HK-2 (cell line): ENCODE measurements around the gene HCK.

ENCODE experiments used
- DNase-seq: peaks from one replicate; pipeline ENCODE4 v3.0.0-alpha.2; 2018; ENCODE audit not compliant: unreplicated experiment

Gene HCK

DNA sequence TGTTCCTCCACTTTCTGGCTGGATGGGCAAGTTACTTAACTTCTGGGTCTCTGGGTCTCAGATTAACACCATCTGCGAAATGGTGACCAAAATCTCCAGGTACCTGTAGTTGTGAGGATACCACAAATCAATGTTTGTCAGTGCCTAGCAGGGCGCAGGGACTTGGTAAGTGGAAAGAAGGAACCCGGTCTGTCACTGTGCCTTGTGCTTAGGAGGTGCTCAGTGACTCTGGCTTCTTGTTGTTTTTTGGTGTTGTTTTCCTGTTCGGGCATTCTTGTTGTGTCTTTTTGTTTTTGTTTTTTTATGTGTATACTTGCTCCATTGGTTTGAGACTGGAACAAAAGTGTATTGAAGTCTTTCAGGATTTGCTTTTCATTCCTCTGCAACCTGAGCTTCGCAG, 75.3 kb downstream of the HCK start:
- DNase-seq: no peak

DNA sequence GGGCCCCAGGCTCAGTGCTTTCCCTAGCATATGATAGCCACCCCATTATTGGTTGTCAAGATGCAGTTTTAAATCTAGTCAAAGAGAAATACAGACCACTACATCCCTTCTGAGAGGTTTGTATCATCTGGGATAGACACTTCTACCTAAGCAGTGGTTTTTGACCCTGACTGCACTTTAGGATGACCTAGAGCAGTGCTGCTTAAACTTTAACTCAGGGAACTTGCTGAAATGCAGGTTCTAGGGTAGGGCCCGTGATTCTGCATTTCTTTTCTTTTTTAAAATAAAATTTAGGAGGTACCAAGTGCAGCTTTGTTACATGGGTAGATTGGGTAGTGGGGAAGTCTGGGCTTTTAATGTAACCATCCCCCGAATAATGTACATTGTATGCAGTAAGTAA, 76.1 kb downstream of the HCK start:
- DNase-seq: no peak

DNA sequence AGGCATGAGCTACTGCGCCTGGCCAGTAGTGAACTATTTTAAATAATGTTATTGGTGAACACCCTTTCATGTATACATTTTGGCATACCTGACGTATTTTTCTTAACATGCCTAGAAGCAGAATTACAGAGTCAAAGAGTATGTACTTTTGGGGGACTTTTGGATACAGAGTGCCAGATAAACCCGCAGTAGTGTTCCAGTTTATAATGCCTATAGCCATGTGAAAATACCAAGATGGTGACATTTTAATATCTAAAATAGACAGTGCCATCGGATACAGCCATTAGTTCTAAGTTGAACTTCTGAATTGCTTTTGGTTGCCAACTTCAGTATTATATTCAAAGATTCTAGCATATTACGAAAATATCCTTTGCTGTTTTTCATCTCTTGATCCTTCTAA, 77.8 kb downstream of the HCK start:
- no peak for DNase-seq

DNA sequence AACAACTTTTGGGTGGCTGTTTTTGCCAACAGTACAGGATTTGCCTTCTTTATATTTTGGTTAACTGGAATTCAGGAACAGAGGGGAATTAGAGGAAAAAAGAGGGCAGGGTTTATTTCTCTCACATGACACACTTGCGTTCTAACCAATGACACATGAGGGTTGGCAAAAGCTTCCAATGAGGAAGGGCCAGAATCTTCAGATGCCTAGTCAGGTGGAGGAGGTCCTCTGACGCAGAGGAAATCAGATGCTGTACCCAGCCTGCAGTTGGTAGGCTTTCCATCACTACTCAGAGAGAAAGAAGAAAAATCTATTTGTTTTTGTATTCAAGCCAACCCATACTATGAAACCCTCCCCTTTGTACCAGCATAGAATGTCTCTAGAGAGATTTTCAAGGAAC, 78.3 kb downstream of the HCK start:
- no peak for DNase-seq

DNA sequence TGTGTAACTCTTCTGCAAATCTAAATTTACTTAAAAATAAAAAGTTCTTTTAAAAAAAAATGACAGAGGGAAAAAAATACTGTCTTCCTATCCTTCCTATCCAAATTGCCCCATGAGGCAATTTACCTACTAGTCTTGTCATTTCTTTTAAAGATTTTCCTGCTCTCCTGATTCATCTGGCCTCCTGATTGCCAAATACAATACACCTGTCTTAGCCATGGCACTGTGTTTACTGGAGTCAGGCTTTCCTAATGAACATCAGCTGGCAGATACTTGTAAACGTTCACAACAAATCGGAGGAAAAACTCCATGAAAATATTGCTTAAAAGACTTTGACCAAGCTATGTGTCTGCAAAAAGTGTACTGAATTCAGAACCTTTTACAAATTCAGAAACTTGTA, 78.9 kb downstream of the HCK start:
- DNase-seq: no peak

DNA sequence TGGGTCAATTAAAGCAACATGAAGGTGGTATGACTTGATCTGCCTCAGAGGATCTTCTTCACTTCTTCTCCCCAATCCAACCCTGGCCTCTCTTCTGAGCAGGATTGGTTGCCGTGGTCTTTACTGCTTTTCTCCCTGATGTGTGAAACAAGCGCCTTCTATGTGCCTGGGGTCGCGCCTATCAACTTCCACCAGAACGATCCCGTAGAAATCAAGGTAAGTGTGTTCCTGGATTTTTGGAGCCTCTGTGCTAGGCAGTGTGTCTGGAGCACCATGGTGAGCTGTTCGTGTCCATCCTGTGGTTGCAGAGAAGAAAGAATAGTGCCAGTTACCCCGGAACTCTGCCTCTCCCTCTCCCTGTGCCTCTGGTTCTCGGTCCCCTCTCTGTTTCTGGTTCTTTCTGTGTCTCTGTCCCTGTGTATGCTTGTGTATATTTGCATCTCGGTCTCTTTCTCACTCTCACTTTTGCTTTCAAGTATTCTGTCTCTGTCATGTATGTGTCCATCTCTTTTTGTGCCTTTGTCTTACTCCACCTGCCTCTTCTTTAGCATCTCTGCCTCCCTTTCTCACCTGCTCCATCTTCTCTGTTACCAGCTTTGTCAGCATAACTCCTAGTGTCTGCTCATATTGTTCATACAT, 81.0 kb downstream of the HCK start:
- no peak for DNase-seq

DNA sequence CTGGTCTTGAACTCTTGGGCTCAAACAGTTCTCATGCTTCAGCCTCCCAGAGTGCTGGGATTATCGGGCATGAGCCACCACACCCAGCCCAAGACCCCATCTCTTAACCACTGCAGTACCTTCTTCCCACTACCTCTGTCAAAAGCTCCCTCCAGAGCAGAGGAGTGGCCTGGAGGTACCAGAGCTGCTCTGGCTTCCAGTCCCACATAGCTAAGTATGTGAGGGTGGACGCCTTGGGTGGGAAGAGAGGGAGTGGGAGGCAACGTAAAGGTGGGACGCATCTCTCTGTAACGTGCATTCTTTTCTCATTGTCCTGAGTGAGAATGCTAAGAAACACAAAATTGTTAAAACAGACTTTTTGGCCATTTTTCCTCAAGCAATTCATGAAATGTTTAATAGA, 82.0 kb downstream of the HCK start:
- no peak for DNase-seq

DNA sequence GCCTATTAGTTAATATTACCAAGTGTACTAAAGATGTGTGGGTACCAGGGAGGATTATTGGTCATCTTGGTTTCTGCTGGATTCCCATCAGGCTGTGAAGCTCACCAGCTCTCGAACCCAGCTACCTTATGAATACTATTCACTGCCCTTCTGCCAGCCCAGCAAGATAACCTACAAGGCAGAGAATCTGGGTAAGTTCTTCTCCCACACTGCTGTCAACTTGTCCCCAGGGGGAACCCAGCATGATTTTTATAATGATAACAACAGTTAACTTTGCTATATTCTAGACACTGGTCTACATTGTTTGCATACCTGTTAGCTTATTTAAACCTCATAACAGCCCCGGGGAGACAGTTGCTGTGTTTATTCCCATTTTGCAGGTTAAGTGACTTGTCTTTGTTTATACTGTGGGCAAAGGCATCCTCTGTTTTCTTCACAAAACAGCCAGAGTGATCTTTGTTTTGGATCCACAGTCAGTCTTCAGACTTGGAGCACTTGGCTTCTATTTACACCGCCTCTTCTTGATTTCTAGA, 84.0 kb downstream of the HCK start:
- DNase-seq: no peak

DNA sequence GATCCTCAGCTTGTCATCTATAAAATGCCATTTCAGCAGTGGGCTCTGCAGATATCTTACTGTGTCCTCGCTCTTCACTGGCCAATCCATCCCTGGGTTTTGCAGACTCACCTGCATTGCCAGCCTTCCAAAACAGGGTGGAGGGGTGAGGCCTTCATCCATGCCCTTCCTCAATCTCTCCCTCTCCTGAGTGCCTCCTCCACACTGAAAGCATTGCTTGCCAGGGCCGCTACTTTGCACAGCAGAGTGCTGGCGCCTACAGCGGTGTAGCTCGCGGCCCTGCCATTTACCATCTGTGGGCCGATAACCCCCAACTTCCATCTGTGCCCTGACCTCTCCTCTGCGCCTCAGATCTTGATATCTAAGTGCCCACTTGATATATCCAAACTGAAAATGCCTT, 86.9 kb downstream of the HCK start:
- no peak for DNase-seq

DNA sequence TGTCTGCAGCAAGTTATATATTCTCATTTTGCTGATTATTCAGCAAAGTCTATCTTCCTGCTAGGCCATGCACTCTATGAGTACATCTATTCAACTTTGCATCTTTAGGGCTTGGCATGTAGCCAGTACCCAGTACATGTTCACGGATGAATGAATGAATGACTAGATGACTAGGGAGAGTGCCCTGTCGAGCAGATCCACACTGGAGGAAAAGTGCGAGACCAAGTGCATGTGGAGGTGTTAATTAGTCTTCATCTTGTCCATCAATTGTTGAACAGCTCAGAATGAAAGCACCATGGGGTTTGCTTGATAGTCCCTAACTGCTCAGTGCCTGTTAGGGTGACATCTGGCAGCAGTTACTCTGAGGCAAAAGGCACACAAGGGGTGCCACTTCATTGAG, 87.9 kb downstream of the HCK start:
- peak; percentile 24 for DNase-seq

DNA sequence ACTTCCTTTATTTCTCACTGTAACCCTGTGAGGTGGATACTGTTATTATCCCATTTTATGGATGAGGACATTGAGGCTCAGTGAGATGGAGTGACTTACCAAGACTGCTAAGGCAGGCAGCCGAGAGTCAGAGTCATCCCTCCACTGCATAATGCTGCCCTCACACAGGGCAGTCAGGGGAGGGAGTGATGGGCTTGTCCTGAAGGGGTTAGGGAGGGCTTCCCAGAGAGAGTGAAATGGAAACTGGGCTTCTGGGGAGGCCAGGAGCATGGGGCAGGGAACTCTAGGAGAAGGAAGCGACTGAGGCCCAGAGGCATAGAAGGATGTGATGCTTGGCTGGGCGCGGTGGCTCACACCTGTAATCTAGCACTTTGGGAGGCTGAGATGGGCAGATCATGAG, 88.6 kb downstream of the HCK start:
- no peak for DNase-seq

DNA sequence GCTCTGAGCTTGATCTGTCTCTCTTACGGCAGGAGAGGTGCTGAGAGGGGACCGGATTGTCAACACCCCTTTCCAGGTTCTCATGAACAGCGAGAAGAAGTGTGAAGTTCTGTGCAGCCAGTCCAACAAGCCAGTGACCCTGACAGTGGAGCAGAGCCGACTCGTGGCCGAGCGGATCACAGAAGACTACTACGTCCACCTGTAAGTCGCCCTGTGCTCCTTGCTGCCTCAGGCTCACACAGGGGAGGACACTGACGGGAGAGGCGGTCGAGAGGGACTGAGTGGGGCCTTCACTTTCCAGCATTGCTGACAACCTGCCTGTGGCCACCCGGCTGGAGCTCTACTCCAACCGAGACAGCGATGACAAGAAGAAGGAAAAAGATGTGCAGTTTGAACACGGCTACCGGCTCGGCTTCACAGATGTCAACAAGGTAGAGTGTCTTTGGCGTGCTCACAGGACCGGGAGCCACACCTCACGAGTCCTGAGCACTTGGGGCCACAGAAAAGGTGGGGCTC, 89.5 kb downstream of the HCK start:
- no peak for DNase-seq

DNA sequence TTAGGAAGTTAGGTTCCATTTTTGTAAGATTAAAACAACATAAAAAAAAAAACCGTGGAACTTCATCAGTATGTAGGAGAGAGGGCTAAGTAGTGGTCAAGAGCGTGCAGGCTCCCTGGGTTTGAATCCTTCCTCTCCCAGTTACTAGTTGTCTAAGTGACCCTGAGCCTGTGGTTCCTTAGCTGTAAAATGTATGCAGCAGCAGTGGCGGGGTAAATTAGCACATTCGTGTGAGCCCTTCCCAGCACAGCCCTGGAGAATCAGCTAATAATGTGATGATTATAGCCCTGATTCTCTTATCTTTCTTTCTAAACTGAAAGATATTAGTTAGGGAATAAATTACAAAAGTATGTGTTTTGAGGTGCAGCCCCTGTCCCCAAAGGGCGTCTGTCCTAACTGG, 90.0 kb downstream of the HCK start:
- DNase-seq: no peak

DNA sequence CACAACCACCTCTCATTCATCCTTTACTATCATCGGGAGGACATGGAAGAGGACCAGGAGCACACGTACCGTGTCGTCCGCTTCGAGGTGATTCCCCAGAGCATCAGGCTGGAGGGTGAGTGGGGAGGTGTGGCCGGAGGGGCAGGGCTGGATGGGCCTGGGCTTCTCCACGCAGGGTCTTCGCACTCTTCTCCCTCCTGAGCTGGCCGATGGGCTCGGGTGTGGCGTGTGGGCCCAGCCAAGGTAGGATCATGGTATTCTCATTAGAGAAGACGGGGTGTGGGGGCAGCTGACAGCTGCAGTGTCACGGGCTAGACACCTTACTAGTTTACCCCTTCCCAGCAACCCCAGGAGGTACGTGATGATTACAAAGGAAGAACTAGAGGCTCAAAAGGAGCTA, 90.9 kb downstream of the HCK start:
- DNase-seq: no peak

DNA sequence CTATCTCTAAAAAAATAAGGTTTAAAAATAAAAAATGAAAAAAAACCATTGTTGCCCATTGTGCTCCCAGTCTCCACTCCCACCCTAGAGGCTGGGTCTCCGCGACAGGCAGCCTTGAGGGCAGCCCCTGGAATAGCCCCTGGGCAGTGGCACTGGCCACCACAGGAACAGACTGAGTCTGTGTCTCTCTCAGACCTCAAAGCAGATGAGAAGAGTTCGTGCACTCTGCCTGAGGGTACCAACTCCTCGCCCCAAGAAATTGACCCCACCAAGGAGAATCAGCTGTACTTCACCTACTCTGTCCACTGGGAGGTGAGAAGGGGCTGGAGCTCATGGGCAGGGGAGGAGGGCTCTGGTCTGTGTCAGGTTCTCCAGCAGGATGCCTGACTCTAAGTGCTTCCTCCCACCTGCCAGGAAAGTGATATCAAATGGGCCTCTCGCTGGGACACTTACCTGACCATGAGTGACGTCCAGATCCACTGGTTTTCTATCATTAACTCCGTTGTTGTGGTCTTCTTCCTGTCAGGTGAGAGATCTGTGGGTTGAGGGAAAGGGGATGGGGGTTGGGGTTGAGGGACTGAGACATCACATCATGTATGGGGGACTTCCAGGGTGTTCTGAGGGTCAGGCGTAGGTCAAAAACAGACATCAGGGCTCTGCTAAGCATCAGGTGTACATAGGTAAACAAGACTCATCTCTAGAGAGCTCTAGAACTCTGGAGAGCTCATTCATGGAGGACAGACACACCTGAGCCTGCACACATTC, 93.0 kb downstream of the HCK start:
- no peak for DNase-seq

DNA sequence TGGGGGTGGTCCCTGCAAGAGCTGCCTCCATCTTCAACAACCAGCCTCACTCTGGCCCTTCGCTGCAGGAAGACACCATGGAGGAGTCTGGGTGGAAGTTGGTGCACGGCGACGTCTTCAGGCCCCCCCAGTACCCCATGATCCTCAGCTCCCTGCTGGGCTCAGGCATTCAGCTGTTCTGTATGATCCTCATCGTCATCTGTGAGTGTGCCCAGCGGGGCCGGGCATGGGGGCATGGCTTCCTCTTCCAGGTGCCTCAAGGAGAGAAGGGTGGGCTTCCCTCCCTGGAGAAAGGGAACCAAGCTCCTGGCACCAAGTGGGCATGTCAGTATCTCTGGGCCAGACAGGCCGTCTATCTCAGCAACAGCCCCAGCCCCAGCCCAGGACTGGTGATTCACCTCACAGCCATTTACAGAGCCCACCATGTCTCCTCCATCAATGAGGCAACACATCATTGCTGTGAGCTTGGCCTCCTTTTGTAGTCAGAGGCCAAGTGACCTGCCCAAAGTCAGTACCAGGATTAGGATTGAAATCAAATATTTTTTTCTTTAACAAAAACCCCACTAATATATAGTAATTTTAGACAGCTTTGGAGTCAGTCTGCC, 97.6 kb downstream of the HCK start:
- no peak for DNase-seq

DNA sequence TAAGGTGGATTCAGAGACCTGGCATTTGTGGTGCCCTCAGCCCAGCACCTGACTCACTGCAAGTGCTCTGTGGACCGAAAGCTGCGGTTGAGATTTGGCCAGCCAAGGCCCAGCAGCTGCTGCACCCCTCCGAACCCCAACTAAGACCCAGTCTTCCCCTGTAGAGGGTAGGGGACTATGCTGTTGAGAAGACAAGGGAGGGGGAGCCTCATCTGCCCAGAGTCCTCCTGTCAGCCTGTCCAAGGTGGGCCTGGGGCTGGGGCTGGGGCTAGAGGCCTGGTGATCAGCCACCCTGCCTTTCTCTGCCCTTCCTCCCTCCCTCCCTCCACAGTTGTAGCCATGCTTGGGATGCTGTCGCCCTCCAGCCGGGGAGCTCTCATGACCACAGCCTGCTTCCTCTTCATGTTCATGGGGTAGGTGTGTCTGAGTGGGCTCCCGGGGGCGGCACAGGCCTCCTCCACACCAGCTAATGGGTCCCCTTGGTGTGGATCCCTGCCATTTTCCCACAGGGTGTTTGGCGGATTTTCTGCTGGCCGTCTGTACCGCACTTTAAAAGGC, 98.3 kb downstream of the HCK start:
- no peak for DNase-seq
